Uterus (tissue), 2 donors: ENCODE results near the gene FMN2.

Experiments used
- POLR2A ChIP-seq, 2 donors: fragments of 450-650 bp; IDR thresholded peaks; one replicate each; pipeline ENCODE4 v1.6.1; 2016; ENCODE audit warnings: antibody characterized with exemption in 2 of 2, mild to moderate bottlenecking in 1 of 2, moderate library complexity in 1 of 2
- TF ChIP-seq, protein P1 (sequence below), 4 experiments: fragments of 200-600 bp in 2 of 4; fragments of 450-650 bp in 2 of 4; sonication (generic) in 2 of 4; IDR thresholded peaks; one replicate each; pipeline ENCODE4 v1.5.1; 2016 to 2019; ENCODE audit warnings: antibody characterized with exemption in 4 of 4, mild to moderate bottlenecking in 2 of 4, moderate library complexity in 1 of 4

DNA sequence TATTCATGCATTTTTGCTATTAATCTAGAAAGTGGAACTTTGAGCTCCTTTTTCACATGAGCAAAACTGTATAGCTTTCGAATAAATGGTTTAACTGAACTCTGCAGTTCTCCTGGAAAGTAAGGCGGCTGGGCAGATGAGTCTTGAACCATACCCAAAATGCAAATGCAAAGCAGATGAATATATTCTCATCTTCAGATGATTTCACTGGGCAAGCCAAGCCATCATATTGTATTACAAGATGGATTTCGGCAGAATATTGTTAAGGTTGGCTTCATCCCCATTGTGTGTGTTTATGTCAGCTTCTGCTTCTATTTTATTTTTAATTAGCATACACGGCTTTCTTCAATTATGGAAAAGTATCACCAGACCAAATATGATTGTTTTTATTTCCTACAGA is 310.6 kb downstream of the FMN2 start:
- TF ChIP-seq, protein P1, sequence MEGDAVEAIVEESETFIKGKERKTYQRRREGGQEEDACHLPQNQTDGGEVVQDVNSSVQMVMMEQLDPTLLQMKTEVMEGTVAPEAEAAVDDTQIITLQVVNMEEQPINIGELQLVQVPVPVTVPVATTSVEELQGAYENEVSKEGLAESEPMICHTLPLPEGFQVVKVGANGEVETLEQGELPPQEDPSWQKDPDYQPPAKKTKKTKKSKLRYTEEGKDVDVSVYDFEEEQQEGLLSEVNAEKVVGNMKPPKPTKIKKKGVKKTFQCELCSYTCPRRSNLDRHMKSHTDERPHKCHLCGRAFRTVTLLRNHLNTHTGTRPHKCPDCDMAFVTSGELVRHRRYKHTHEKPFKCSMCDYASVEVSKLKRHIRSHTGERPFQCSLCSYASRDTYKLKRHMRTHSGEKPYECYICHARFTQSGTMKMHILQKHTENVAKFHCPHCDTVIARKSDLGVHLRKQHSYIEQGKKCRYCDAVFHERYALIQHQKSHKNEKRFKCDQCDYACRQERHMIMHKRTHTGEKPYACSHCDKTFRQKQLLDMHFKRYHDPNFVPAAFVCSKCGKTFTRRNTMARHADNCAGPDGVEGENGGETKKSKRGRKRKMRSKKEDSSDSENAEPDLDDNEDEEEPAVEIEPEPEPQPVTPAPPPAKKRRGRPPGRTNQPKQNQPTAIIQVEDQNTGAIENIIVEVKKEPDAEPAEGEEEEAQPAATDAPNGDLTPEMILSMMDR (IDR thresholded peaks at IDR 0.05), result no peak
- TF ChIP-seq POLR2A (IDR thresholded peaks at IDR 0.05), result no peak
